HUES48 (cell line): Measurements from ENCODE around the gene SLC25A51.
"Not testable (repeated sequence)": the region's sequence is repeated elsewhere in the genome, so short reads cannot be mapped to it uniquely, and the experiment has no call there.

Source experiments
- H3K27ac ChIP-seq: one replicate; pipeline ENCODE4 v1.7.0; 2013; ENCODE audit warnings: low read depth, low read length, inconsistent platforms
- H3K27me3 ChIP-seq: 2 replicates; pipeline ENCODE4 v1.6.1; 2013; ENCODE audit warnings: mild to moderate bottlenecking, low read length; ENCODE audit not compliant: control insufficient read depth, insufficient read depth
- H3K36me3 ChIP-seq: 2 replicates; pipeline ENCODE4 v1.6.1; 2013; ENCODE audit warnings: low read length; ENCODE audit not compliant: control insufficient read depth, insufficient read depth
- H3K4me1 ChIP-seq: 2 replicates; pipeline ENCODE4 v1.6.1; 2013; ENCODE audit warnings: mild to moderate bottlenecking, low read length; ENCODE audit not compliant: control insufficient read depth, insufficient read depth
- H3K4me3 ChIP-seq: 2 replicates; pipeline ENCODE4 v1.5.1; 2013; ENCODE audit warnings: mild to moderate bottlenecking, low read depth, low read length
- H3K9ac ChIP-seq: 2 replicates; pipeline ENCODE4 v1.6.1; 2013; ENCODE audit warnings: mild to moderate bottlenecking, low read depth, low read length, moderate library complexity
- H3K9me3 ChIP-seq: 2 replicates; pipeline ENCODE4 v1.6.1; 2013; ENCODE audit warnings: low read length; ENCODE audit not compliant: control insufficient read depth, insufficient read depth

The SLC25A51 gene

DNA sequence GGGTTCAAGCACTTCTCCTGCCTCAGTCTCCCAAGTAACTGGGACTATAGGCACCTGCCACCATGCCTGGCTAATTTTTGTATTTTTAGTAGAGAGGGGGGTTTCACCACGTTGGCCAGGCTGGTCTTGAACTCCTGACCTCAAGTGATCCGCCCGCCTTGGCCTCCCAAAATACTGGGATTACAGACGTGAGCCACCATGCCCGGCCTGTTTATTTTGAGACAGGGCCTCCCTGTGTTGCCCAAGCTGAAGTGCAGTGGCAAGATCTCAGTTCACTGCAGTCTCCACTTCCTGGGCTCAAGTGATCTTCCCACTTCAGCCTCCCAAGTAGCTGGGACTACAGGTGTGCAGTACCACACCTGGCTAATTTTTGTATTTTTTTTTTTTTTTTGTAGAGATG, 5.9 kb upstream of the SLC25A51 start:
- not testable (repeated sequence) for H3K4me3 ChIP-seq, H3K9me3 ChIP-seq, H3K9ac ChIP-seq, H3K36me3 ChIP-seq, H3K4me1 ChIP-seq, H3K27ac ChIP-seq, H3K27me3 ChIP-seq

DNA sequence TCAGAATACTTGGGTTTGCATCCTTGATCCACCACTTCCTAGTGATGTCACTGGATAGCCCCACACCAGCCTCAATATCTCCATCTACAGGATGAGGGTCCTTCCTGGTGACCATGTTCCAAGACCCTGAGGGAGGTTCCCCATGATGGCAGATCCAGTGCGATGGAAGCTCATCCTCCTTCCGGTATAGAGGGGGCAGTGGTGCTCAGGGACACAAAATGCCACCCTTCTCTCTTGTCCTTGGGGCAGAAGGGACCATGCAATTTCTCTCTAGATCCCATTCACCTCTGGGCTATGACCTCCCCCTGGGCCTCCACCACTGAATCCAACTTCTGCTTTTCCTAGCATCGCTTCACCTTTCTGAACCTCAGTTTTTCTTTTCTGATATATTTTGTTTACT, 5.4 kb upstream of the SLC25A51 start:
- Histone ChIP-seq H3K36me3 (no peaks in the 10 kb centered on the region), H3K27ac (no peak overlapping the region), H3K9ac (no peak overlapping the region), H3K4me1 (0 out of 2 replicates have a peak, but pooled peaks cover 3% of the 10 kb centered on the region), H3K27me3 (no peaks in the 10 kb centered on the region), H3K9me3 (no peaks in the 10 kb centered on the region), H3K4me3 (no peak overlapping the region)

DNA sequence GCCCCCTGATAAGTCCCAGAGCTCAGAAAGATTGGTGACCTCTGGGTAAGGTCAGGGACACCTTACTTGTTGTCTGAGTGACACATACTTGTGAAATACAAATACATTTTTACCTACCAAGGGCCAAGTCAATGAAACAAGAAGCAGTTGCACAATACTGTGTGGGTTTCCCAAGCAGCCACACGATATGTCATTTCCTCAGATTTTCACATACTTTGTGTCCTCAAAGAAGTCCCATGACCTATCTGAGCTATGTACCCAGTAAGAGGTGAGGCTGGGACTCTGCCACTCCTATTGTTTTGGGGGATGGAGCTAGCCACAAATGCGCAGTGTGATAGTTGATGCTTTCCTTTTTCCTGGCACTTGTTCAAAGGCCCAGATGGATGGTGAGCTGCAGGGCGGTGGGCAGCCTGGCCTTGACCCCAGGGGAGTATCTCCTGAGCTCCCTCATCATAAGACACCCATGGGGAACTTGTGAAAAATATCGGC, 4.8 kb upstream of the SLC25A51 start:
- no peak overlapping the region for H3K27ac ChIP-seq
- no peaks in the 10 kb centered on the region for H3K9me3 ChIP-seq
- H3K36me3 ChIP-seq = no peaks in the 10 kb centered on the region
- H3K27me3 ChIP-seq = no peaks in the 10 kb centered on the region
- 0 out of 2 replicates have a peak, but pooled peaks cover 3% of the 10 kb centered on the region for H3K4me1 ChIP-seq
- no peak overlapping the region for H3K9ac ChIP-seq
- H3K4me3 ChIP-seq = no peak overlapping the region

DNA sequence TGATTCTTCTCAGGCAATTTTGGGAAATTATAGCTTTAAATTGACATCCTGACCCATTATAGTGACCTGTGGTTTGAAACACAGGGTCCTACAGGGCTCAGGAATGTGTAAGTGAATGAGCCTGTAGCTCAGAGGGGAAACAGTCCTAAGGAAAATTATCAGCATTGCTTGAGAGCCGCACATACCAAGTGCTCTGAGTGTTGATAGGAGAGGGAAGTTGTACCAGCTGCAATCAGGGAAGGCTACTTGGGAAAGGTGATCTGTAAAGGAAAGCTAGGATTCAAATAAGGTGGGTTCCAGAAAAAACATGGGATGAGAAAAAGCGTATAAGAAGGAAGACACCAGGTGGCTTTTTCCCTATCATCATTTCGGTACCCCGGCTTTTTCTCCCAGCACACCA, 4.4 kb upstream of the SLC25A51 start:
- Histone ChIP-seq H3K27me3 (no peaks in the 10 kb centered on the region), H3K27ac (no peak overlapping the region), H3K4me1 (0 out of 2 replicates have a peak, but pooled peaks cover 3% of the 10 kb centered on the region), H3K9me3 (no peaks in the 10 kb centered on the region), H3K9ac (no peak overlapping the region), H3K36me3 (no peaks in the 10 kb centered on the region), H3K4me3 (no peak overlapping the region)

DNA sequence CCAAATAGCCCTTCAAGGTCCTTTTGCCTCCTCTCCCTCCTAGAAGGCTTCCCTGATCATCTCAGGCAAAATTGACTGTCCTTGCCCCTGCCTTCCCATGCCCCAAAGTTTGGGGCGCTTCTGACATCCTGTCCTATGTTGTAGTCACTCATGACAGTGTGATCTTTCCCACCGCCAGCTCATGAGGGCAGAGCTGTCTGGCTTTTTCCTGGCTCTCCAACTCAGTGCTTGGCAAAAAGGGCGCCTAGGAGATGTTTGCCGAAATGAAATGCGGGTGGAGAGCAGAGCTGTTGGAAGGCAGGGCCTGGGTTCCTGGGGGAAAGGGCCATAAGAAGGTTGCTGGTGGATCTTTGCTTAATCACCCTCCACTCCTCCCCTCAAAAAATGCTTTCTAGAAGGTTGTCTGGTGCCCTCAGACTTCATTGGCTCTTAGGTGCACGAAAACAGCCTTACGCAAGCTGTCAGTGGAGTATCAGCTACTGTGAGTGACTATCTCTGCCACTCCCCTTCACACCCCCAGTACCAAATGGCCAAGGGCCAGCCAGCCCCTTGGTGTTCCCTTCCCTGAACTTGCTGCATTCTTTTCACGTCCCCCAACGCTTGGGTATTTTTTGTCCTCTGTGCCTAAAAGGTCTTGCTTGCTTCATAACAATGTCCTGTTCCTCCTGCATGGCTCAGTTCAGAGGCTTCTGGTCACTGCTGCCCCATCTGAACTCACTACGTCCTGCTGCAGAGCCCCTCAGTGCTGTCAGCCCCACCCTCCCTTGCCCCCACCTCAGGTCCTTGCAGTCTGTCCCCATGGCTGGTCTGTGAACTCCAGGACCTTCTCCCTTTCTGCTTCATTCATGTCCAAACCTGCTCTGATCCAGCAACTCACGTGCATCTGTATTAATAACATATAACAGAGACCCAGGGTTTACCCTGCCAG, 2.6 kb upstream of the SLC25A51 start:
- Histone ChIP-seq H3K4me1 (peaks cover 6% of the 10 kb centered on the region; the same call in 1 of the 2 replicates), H3K27ac (no peak overlapping the region), H3K9me3 (no peaks in the 10 kb centered on the region), H3K27me3 (no peaks in the 10 kb centered on the region), H3K36me3 (no peaks in the 10 kb centered on the region), H3K4me3 (no peak overlapping the region), H3K9ac (no peak overlapping the region)

DNA sequence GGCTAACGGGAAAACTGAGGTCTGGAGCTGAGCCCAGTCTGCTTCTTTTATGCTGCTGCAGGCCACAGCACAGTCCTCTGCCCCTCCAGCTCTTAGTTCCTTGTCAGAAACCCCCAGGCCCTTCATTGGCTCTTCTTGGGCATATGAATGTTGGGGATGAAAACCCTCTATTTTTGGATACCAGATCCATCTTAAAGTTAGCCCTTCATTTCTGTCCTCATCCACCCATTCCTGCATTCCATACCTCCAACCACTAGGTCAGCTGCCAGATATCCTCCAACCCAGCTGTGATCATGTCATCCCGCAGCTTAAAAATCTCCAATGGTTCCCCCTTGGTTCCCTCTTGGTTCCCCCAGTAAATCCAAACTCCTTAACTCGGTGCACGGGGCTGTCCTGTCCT, 1.8 kb upstream of the SLC25A51 start:
- H3K27ac ChIP-seq = no peak overlapping the region
- no peak overlapping the region for H3K4me3 ChIP-seq
- H3K4me1 ChIP-seq = peaks cover 6% of the 10 kb centered on the region; the same call in 1 of the 2 replicates
- no peak overlapping the region for H3K9ac ChIP-seq
- H3K9me3 ChIP-seq = no peaks in the 10 kb centered on the region
- H3K36me3 ChIP-seq = no peaks in the 10 kb centered on the region
- H3K27me3 ChIP-seq = no peaks in the 10 kb centered on the region

DNA sequence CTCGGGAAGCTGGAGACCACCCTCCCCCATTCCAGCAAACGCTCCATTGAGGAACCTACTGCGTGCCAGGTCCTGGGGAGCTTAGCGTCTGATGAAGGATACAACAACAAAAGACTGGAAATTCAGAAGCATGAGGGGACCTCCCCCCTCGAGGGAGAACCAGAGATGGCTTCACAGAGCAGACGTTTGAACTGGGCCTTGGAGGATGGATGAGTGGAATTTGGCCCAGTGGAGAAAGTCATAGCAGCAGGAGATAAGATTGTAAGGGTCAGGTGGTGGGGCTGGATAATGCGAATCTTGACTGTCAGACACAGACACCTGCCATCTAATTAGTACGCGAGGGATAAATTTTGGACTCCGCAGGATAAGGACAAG, 1.2 kb upstream of the SLC25A51 start:
- H3K27ac ChIP-seq = no peak overlapping the region
- H3K4me3 ChIP-seq = peak overlapping the region; percentile 80
- H3K27me3 ChIP-seq = no peaks in the 10 kb centered on the region
- H3K9me3 ChIP-seq = no peaks in the 10 kb centered on the region
- no peak overlapping the region for H3K9ac ChIP-seq
- H3K4me1 ChIP-seq = peaks cover 6% of the 10 kb centered on the region; the same call in 1 of the 2 replicates
- H3K36me3 ChIP-seq = no peaks in the 10 kb centered on the region

DNA sequence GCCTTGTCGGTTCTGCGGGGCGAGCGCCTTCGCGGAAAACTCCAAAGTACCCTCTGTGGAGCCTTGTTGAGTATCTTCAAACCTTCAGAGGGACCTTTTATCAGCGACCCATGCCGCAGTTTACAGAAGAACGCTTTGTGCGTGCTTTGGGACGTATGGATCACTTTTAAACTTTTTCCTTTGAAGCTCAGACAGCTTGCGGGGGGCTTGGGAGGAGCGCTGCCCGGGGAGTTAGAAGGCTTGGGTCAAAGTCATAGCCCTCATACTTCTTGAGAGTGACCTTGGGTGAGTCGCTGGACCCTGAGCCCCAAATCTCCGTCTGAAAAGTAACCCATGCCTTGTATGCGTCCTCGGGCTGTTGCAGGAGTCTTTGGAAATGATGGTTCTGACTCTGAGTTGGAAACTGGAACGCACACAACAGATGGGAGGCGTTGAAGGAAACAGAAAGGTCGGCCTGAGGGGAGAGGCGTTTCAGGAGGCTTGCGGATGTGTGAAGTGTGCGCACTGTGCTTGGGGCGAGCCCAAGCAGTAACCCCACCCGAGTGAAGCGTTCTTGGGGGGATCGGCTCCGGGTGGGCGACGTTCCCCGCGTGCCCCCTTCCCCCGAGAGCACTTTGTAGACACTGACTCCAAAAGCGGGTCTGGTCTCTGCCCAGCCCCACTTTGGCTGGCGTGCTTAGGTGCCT, 661 bp upstream of the SLC25A51 start:
- H3K36me3 ChIP-seq = no peaks in the 10 kb centered on the region
- peaks cover 6% of the 10 kb centered on the region; the same call in 1 of the 2 replicates for H3K4me1 ChIP-seq
- peak overlapping the region; percentile 80 for H3K4me3 ChIP-seq
- peak overlapping the region; percentile 65 for H3K27ac ChIP-seq
- H3K27me3 ChIP-seq = no peaks in the 10 kb centered on the region
- H3K9me3 ChIP-seq = no peaks in the 10 kb centered on the region
- peak overlapping the region; percentile 59 for H3K9ac ChIP-seq

DNA sequence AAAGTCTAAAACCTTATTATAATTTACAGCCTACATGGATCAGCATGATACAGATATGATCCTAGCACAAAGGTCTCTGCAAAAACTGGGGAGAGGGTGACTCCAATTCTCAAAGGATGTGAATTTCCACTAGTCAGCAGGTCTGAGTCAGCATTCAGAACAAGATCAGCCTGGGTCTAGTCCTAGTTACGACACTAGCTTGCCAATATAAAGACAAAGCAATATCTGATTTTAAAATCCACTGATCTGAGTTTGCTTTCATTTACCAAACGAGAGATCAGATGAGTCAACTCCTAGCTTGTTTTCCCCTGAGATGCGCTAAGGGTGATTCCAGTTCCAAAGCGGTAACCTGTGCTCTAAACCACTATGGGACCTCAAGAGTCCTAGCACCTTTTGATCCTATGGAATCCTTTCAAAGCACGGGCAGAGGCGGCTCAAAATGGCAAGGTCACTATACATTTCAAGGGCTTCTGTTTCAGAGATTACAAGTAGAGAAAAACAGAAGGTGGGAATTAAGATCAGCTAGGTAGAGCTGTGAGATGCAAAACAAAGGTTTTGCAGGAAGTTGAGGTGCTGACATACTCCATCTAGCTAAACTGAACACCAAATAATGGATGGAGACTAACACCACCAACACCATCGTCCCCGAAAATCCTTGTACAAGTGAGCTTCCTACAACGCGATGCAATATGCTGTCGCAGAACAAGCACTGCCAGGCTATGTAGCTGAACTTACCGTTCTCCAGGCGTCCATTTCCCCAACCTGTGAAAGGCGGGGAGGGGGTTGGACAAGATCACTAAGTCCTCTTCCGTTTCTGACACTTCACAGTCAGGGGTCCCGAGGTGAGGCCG, 906 bp downstream of the SLC25A51 start:
- Histone ChIP-seq H3K9me3 (no peaks in the 10 kb centered on the region), H3K27me3 (no peaks in the 10 kb centered on the region), H3K27ac (peak overlapping the region; percentile 65), H3K9ac (peak overlapping the region; percentile 33; the same call in 1 of the 2 replicates), H3K4me3 (peak overlapping the region; percentile 80), H3K36me3 (peaks cover 10% of the 10 kb centered on the region), H3K4me1 (peaks cover 6% of the 10 kb centered on the region; the same call in 1 of the 2 replicates)

DNA sequence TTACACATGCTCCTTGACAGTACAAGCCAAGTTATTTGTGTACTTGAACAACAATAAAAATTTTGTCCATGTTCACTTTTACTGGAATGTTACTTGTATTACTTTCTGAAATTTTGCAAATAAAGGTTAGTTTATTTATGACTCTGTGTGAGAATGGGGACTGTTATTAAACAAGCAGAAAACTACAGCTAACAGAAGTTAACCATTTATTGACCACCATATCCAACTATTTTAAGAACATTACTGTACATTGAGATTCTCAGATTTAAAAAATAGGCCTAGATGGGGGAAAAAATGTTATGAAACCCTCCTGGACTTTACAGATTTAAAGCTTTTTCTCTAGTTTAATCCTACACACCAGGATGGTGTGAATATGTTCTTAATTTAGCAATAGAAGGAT, 1.8 kb downstream of the SLC25A51 start:
- Histone ChIP-seq H3K9me3 (no peaks in the 10 kb centered on the region), H3K9ac (no peak overlapping the region)

More for the DNA sequence above, 1.8 kb downstream of the SLC25A51 start:
- Histone ChIP-seq H3K4me1 (peaks cover 6% of the 10 kb centered on the region; the same call in 1 of the 2 replicates), H3K27me3 (no peaks in the 10 kb centered on the region), H3K36me3 (peaks cover 17% of the 10 kb centered on the region), H3K4me3 (no peak overlapping the region), H3K27ac (no peak overlapping the region)
